HepG2 (cell line): Measurements from ENCODE around the gene HSD17B2. TPM values are rescaled to one million over a fixed set of nuclear protein-coding genes. Genes with fewer than 3 reads are reported as not detected.
A peak's percentile ranks its signal among the peaks of the same experiment; 100 is the strongest.

Source experiments
- ATF7 ChIP-seq, 2 experiments: fragments of 450-650 bp in 1 of 2; sonication (generic) in 1 of 2; formaldehyde crosslinking in 1 of 2; IDR thresholded peaks; 2 replicates each; pipeline versions ENCODE4 v1.4.0 to v1.6.1; 2016 to 2020; ENCODE audit warnings: antibody characterized with exemption in 1 of 2, mild to moderate bottlenecking in 1 of 2, missing genetic modification reagents in 1 of 2
- ELK4 ChIP-seq: sonication (generic); formaldehyde crosslinking; IDR thresholded peaks from 2 replicates; pipeline ENCODE4 v1.9.0; 2021; ENCODE audit warnings: missing genetic modification reagents, borderline replicate concordance
- FOXA3 ChIP-seq: IDR thresholded peaks from 2 replicates; pipeline ENCODE4 v1.6.1; 2016; ENCODE audit warnings: missing genetic modification reagents, missing compliant biosample characterization
- FOXC1 ChIP-seq: sonication (generic); formaldehyde crosslinking; IDR thresholded peaks from 2 replicates; pipeline ENCODE4 v1.8.0; 2022; ENCODE audit warnings: mild to moderate bottlenecking, missing genetic modification reagents, borderline replicate concordance
- GMEB2 ChIP-seq: IDR thresholded peaks from 2 replicates; pipeline ENCODE4 v1.6.1; 2016; ENCODE audit warnings: missing biosample characterization, missing genetic modification reagents, low read depth
- MTF1 ChIP-seq: sonication (generic); formaldehyde crosslinking; IDR thresholded peaks from 2 replicates; pipeline ENCODE4 v1.5.0; 2020; ENCODE audit warnings: missing genetic modification reagents
- MYPOP ChIP-seq: sonication (generic); formaldehyde crosslinking; IDR thresholded peaks from 2 replicates; pipeline ENCODE4 v1.8.1; 2023; ENCODE audit warnings: mild to moderate bottlenecking, moderate library complexity, missing genetic modification reagents
- NFE2L1 ChIP-seq: sonication (generic); formaldehyde crosslinking; IDR thresholded peaks from 2 replicates; pipeline ENCODE4 v1.4.0; 2020; ENCODE audit warnings: missing genetic modification reagents, mild to moderate bottlenecking, borderline replicate concordance
- POLR2G ChIP-seq: fragments of 200-400 bp; formaldehyde crosslinking; IDR thresholded peaks from 2 replicates; pipeline ENCODE4 v1.6.1; 2018; ENCODE audit warnings: mild to moderate bottlenecking, low read depth, low read length, moderate library complexity
- RARG ChIP-seq: sonication (generic); formaldehyde crosslinking; IDR thresholded peaks from 2 replicates; pipeline ENCODE4 v1.4.0; 2020; ENCODE audit warnings: low read depth, mild to moderate bottlenecking, missing genetic modification reagents
- RFX3 ChIP-seq: IDR thresholded peaks from 2 replicates; pipeline ENCODE4 v1.6.1; 2016; ENCODE audit warnings: missing biosample characterization, missing genetic modification reagents
- SRY ChIP-seq: sonication (generic); formaldehyde crosslinking; IDR thresholded peaks from 2 replicates; pipeline ENCODE4 v1.8.0; 2022; ENCODE audit warnings: mild to moderate bottlenecking, missing genetic modification reagents
- USF2 ChIP-seq, 2 experiments: sonication (generic) in 1 of 2; formaldehyde crosslinking in 1 of 2; IDR thresholded peaks; 2 replicates each; pipeline versions ENCODE4 v1.5.1 to v1.6.1; 2011 to 2020; ENCODE audit warnings: borderline replicate concordance in 1 of 2, low read depth in 1 of 2, low read length in 1 of 2, mild to moderate bottlenecking in 1 of 2, missing genetic modification reagents in 1 of 2, moderate library complexity in 1 of 2
- ZBTB44 ChIP-seq: sonication (generic); formaldehyde crosslinking; IDR thresholded peaks from 2 replicates; pipeline ENCODE4 v1.4.0; 2020; ENCODE audit warnings: missing genetic modification reagents
- ZGPAT ChIP-seq: IDR thresholded peaks from 2 replicates; pipeline ENCODE4 v1.6.1; 2016; ENCODE audit warnings: mild to moderate bottlenecking
- ZNF350 ChIP-seq: sonication (generic); formaldehyde crosslinking; IDR thresholded peaks from 2 replicates; pipeline ENCODE4 v1.4.0; 2020; ENCODE audit warnings: mild to moderate bottlenecking, low read depth, missing genetic modification reagents, borderline replicate concordance
- ZNF644 ChIP-seq: IDR thresholded peaks from 2 replicates; pipeline ENCODE4 v1.6.1; 2016; ENCODE audit warnings: low read depth
- ZSCAN20 ChIP-seq: sonication (generic); formaldehyde crosslinking; IDR thresholded peaks from 2 replicates; pipeline ENCODE4 v1.4.0; 2020; ENCODE audit warnings: missing genetic modification reagents, mild to moderate bottlenecking, borderline replicate concordance
- polyA plus RNA-seq, 8 experiments: library from polyadenylated mRNA; depleted of rRNA in 3 of 8; stranded (reverse) in 7 of 8; unstranded in 1 of 8; fragments of >200 nt; fragmentation: Illumina TruSeq in 4 of 8; extraction: Trizol in 4 of 8; gene quantifications; 2 replicates each; pipeline versions ENCODE4 v1.2.1 to v1.2.3, GENCODE V29; 2011 to 2016; ENCODE audit warnings: low read depth in 4 of 8, missing spikeins in 1 of 8, mixed read lengths in 1 of 8; ENCODE audit not compliant: insufficient read depth in 1 of 8
- total RNA-seq, 5 experiments: library from RNA; depleted of rRNA; stranded (reverse); fragments of >200 nt; fragmentation: Illumina TruSeq; extraction: Trizol; gene quantifications; 2 replicates each; pipeline ENCODE4 v1.2.3, GENCODE V29; 2016; ENCODE audit warnings: low read depth in 1 of 5

HSD17B2 gene
- total and polyA plus RNA-seq, 2 of the 13 experiments (the other 11 are each of a cell fraction or from before 2014, with no cell fraction given), result 26.3 to 69.3 TPM

GRCh38 chr16:82083710-82084353, 48.8 kb downstream of the HSD17B2 start (continued):
- TF ChIP-seq ATF7 (IDR thresholded peaks at IDR 0.05) (no peak), ATF7 (CRISPR knock-in tag; IDR thresholded peaks at IDR 0.05) (no peak), ZNF350 (CRISPR knock-in tag) (no peak), FOXA3 (CRISPR knock-in tag) (peak; percentile 43), RFX3 (no peak), GMEB2 (no peak), NFE2L1 (CRISPR knock-in tag) (no peak), ZGPAT (peak; percentile 36), ZBTB44 (no peak), SRY (CRISPR knock-in tag) (no peak), RARG (CRISPR knock-in tag) (no peak), MTF1 (CRISPR knock-in tag) (no peak), ZSCAN20 (CRISPR knock-in tag) (no peak), USF2 (IDR thresholded peaks at IDR 0.05; ENCODE audit: low read depth, low read length) (no peak), USF2 (CRISPR knock-in tag; IDR thresholded peaks at IDR 0.05; ENCODE audit: borderline replicate concordance) (no peak), POLR2G (no peak), ELK4 (CRISPR knock-in tag) (no peak), FOXC1 (CRISPR knock-in tag) (no peak), ZNF644 (CRISPR knock-in tag) (no peak), MYPOP (CRISPR knock-in tag) (no peak)
